KMS-11 (cell line): ENCODE measurements around the gene ANKMY2.

Source experiments
- H2AFZ ChIP-seq: fragments of 200-600 bp; sonication (generic); 2 replicates; pipeline ENCODE4 v1.6.1; 2016; ENCODE audit warnings: antibody characterized with exemption, mixed run types, low read depth
- H3K27ac ChIP-seq: fragments of 200-600 bp; sonication (generic); 2 replicates; pipeline ENCODE4 v1.6.1; 2016; ENCODE audit warnings: mild to moderate bottlenecking, mixed run types
- H3K27me3 ChIP-seq: fragments of 200-600 bp; sonication (generic); 2 replicates; pipeline ENCODE4 v1.6.1; 2017; ENCODE audit warnings: mild to moderate bottlenecking, low read depth, mixed run types, moderate library complexity; ENCODE audit not compliant: insufficient read depth
- H3K36me3 ChIP-seq: fragments of 200-600 bp; sonication (generic); 2 replicates; pipeline ENCODE4 v1.6.1; 2017; ENCODE audit warnings: mild to moderate bottlenecking, mixed run types; ENCODE audit not compliant: insufficient read depth
- H3K4me1 ChIP-seq: fragments of 200-600 bp; sonication (generic); 2 replicates; pipeline ENCODE4 v1.6.1; 2016; ENCODE audit warnings: mild to moderate bottlenecking, low read depth, mixed run types; ENCODE audit not compliant: poor library complexity, severe bottlenecking
- H3K4me2 ChIP-seq: fragments of 200-600 bp; sonication (generic); 2 replicates; pipeline ENCODE4 v1.7.0; 2016; ENCODE audit warnings: mild to moderate bottlenecking, mixed run types
- H3K4me3 ChIP-seq: fragments of 200-600 bp; sonication (generic); IDR thresholded peaks from 2 replicates; pipeline ENCODE4 v1.6.1; 2017; ENCODE audit warnings: low read depth, low read length, mixed read lengths; ENCODE audit not compliant: insufficient read depth
- H3K79me2 ChIP-seq: fragments of 200-600 bp; sonication (generic); 2 replicates; pipeline ENCODE4 v1.6.1; 2016; ENCODE audit warnings: low read depth, mixed run types; ENCODE audit not compliant: insufficient read depth
- H3K9ac ChIP-seq: fragments of 200-600 bp; sonication (generic); 2 replicates; pipeline ENCODE4 v1.6.1; 2016; ENCODE audit warnings: mild to moderate bottlenecking, mixed run types
- H4K20me1 ChIP-seq: fragments of 200-600 bp; sonication (generic); 2 replicates; pipeline ENCODE4 v1.6.1; 2016; ENCODE audit warnings: mild to moderate bottlenecking, mixed run types; ENCODE audit not compliant: insufficient read depth
- CTCF ChIP-seq: fragments of 200-600 bp; sonication (generic); conservative IDR thresholded peaks from 2 replicates; pipeline ENCODE4 v1.6.1; 2017; ENCODE audit warnings: low read depth, mild to moderate bottlenecking, antibody characterized with exemption, low read length, moderate library complexity, mixed read lengths

Gene ANKMY2

GRCh38 chr7:16609842-16610450 lies 35.6 kb downstream of the ANKMY2 start:
- no peak overlapping the region for H2AFZ ChIP-seq
- no peaks in the 10 kb centered on the region for H3K79me2 ChIP-seq
- no peaks in the 10 kb centered on the region for H4K20me1 ChIP-seq
- no peak overlapping the region for H3K27ac ChIP-seq
- H3K27me3 ChIP-seq = no peaks in the 10 kb centered on the region
- H3K36me3 ChIP-seq = no peaks in the 10 kb centered on the region; the same call in 1 of the 2 replicates
- no peak overlapping the region for H3K4me3 ChIP-seq
- no peak for TF ChIP-seq CTCF
- H3K4me1 ChIP-seq = no peaks in the 10 kb centered on the region
- no peak overlapping the region for H3K9ac ChIP-seq
- H3K4me2 ChIP-seq = no peak overlapping the region

- Histone ChIP-seq H3K79me2 (no peaks in the 10 kb centered on the region), H3K36me3 (no peaks in the 10 kb centered on the region; the same call in 1 of the 2 replicates), H3K9ac (no peak overlapping the region), H4K20me1 (no peaks in the 10 kb centered on the region), H3K27ac (no peak overlapping the region), H3K27me3 (no peaks in the 10 kb centered on the region), H2AFZ (no peak overlapping the region), H3K4me3 (no peak overlapping the region), H3K4me2 (no peak overlapping the region), H3K4me1 (no peaks in the 10 kb centered on the region)
- no peak for TF ChIP-seq CTCF
Observed at GRCh38 chr7:16606704-16607103, 38.9 kb downstream of the ANKMY2 start.

GRCh38 chr7:16604054-16604453 lies 41.5 kb downstream of the ANKMY2 start:
- H3K79me2 ChIP-seq = no peaks in the 10 kb centered on the region
- H3K4me2 ChIP-seq = no peak overlapping the region
- H3K36me3 ChIP-seq = no peaks in the 10 kb centered on the region; the same call in 1 of the 2 replicates
- no peak for TF ChIP-seq CTCF
- H4K20me1 ChIP-seq = no peaks in the 10 kb centered on the region
- H3K4me3 ChIP-seq = no peak overlapping the region
- no peak overlapping the region for H3K9ac ChIP-seq
- H3K27me3 ChIP-seq = no peaks in the 10 kb centered on the region
- H2AFZ ChIP-seq = no peak overlapping the region
- H3K4me1 ChIP-seq = no peaks in the 10 kb centered on the region
- no peak overlapping the region for H3K27ac ChIP-seq

DNA sequence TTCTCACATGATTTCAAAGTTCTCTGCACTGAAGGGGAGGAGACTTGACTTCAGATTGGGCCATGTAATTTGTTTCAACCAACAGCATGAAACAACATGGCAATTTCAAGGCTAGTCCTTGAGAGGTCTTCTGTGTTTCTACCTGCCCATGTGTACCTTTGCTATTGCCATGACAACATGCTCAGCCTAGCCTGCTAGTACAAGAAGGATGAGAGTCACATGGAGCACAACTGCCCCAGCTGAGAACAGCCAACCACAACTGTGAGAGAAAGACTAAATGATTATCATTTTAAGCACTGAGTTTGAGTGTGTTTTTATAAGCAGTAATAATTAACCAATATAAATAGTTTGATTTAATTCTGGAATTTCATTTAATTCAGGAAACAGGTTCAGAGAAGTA lies 41.9 kb downstream of the ANKMY2 start:
- H3K4me2 ChIP-seq = no peak overlapping the region
- no peak overlapping the region for H3K4me3 ChIP-seq
- no peak for TF ChIP-seq CTCF
- no peak overlapping the region for H3K9ac ChIP-seq
- H3K79me2 ChIP-seq = no peaks in the 10 kb centered on the region
- no peaks in the 10 kb centered on the region for H3K27me3 ChIP-seq
- H2AFZ ChIP-seq = no peak overlapping the region
- no peaks in the 10 kb centered on the region for H3K4me1 ChIP-seq
- no peak overlapping the region for H3K27ac ChIP-seq
- H4K20me1 ChIP-seq = no peaks in the 10 kb centered on the region
- H3K36me3 ChIP-seq = no peaks in the 10 kb centered on the region; the same call in 1 of the 2 replicates
